Posterior vena cava (tissue), 2 donors: ENCODE results near the gene FHAD1. TPM values are rescaled to one million over a fixed set of nuclear protein-coding genes. Genes with fewer than 3 reads are reported as not detected.
"Not testable (repeated sequence)": the region's sequence is repeated elsewhere in the genome, so short reads cannot be mapped to it uniquely, and the experiment has no call there.

Experiments used
- DNase-seq: peaks from one replicate; pipeline ENCODE4 v3.0.0-alpha.2; 2020; ENCODE audit warnings: low spot score
- intact Hi-C, 2 donors: fragments of 100-400 bp; cut with DNase I; formaldehyde crosslinking; loops; one replicate each; pipeline versions ENCODE4 v1.14.1 to v1.14.2; 2022 to 2023
- total RNA-seq, 2 donors: library from RNA; stranded (reverse); fragmentation: NEBNext Ultra II Directional; extraction: Animal tissue kit (Norgen Biotek cat#: 25700); gene quantifications; one replicate each; pipeline ENCODE4 v1.2.1, GENCODE V29; 2021
- donor health status: DM: yes; HTN: yes; CAD: no.
- donor health status: DM: yes; HTN: yes; CAD: no.

Gene FHAD1
- total RNA-seq, 2 donors from 2014 or later = 0.43 TPM; not detected in 1

DNA sequence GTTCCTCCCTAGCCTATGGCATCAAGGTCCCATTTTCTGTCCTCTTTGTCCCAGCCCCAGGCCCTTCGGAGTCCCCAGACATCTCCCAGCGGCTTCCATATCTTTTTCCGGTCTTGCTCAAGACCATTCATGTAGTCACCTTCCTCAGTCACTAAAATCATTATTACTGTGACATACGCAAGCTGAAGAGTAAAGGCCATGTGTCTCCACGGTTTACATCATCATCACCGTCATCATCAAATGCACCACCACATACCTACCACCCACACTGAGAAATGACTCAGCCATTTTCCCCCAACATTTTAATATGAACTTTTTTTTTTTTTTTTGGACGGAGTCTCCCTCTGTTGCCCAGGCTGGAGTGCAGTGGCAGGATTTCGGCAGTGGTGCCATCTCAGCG, 43.4 kb downstream of the FHAD1 start:
- no peak for DNase-seq
- intact Hi-C loops = no loop called here

DNA sequence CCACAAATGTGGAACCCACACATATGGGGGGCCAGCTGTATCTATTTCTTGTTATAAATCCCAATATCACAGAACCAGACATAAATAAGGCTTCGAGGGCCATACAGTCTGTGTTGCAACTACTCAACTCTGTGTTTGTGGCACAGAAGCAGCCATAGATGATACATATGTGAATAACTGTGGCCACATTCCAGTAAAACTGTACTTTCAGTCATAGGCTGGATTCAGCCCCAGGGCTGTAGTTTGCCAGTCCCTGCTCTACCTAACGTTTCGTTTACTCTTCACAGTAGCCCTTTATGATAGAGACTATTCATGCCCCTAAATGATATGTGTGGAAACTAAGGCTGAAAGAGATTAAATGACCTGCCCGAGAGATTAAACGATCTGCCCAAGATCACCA, 48.7 kb downstream of the FHAD1 start:
- intact Hi-C loops = no loop called here
- DNase-seq = no peak

DNA sequence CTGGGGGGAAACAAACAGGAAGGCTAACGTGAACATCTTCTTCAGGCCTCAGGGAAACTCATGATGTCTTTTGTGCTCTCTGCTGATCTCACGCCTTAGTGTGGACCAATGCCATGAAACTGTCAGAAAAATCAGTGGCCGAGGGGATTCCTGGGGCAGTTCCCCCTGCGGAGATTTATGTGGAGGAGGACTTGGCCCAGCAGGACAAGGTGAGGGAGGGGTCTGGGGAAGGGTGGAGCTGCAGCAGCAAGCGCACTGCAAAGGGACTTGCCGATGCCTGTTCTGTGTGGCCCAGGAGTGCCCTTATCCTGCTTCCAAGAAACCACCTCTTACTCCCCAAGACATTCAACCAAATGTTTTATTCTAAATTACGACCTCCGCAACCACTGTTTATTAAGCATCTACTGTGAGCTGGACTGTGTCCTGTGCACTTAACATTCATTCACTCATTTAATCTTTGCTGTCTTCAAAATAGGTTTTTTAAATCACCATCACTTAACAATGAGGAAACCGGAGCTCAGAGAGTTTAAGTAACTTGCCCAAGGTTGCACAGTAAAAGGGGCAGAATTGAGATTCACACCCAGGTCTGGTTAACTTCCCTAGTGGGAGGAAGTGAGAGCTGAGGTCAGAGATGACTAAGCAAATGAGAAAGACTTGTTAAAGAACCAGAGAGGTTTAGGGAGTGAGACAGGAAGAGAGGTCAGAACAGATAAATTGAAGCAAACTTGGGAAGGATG, 49.7 kb downstream of the FHAD1 start:
- intact Hi-C loops = no loop called here
- DNase-seq = no peak

DNA sequence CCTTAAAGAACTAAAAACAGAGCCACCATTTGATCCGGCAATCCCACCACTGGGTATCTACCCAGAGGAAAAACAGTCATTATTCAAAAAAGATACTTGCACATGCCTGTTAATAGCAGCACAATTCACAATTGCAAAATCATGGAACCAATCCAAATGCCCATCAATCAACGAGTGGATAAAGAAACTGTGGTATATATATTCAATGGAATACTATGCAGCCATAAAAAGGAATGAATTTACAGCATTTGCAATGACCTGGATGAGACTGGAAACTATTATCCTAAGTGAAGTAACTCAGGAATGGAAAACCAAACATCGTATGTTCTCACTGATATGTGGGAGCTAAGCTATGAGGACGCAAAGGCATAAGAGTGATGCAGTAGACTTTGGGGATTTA, 51.0 kb downstream of the FHAD1 start:
- intact Hi-C loops, DNase-seq: not testable (repeated sequence)

DNA sequence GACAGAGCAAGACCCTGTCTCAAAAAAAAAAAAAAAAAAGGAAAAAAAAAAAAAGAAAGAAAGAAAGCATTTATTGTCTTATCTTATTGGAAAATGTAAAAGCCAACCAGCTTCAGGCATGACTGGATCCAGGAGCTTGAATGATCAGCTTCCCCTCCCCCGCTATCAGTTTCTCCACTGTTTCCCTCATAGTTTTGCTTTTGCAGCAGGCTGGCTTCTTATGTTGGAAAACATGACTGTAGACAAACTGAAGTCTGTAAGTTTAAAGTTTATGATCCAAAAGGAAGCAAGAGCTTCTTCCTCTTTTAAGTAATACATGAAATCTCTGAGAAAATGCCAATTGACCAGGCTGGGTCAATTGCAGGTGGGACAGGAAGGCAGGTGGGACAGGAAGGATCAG, 52.2 kb downstream of the FHAD1 start:
- no peak for DNase-seq
- intact Hi-C loops = no loop called here

DNA sequence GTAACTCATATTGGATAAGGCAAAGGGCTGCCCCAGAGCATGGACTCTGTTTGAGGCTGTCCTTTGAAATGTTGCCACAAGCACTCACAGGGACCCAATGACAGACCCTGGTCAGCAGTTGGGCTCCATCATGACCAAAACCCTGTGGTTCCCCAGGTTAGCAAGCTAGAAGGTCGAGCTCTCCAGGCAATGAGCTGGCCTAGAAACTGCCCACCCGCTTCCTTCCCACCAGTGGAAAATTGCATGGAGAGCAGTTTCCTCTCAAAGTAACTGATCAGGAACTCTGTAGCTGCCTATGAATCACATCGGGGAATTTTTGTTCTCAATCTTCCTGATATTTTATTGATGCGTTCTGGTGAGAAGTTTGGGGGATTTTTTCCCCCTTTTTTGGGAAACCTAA, 52.8 kb downstream of the FHAD1 start:
- DNase-seq = no peak
- intact Hi-C loops = no loop called here

DNA sequence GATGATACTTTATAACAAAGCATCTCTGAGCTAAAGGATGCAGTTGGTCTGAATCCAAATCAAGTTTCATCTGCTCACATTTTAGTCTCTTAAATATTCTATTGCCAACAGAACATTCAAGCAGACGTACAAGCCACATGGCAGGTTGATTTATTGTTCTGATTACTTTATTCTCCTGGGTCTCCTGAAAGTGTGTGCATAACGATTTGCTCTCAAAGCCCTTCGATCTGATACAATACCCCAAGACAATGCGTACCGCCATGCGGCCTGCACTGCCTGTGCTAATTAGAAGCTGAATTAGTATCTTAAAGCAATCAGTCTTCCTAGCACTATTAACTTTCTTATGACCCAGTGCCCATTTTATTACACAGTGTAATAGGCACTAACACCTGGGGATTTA, 56.9 kb downstream of the FHAD1 start:
- intact Hi-C loops = no loop called here
- DNase-seq = no peak

DNA sequence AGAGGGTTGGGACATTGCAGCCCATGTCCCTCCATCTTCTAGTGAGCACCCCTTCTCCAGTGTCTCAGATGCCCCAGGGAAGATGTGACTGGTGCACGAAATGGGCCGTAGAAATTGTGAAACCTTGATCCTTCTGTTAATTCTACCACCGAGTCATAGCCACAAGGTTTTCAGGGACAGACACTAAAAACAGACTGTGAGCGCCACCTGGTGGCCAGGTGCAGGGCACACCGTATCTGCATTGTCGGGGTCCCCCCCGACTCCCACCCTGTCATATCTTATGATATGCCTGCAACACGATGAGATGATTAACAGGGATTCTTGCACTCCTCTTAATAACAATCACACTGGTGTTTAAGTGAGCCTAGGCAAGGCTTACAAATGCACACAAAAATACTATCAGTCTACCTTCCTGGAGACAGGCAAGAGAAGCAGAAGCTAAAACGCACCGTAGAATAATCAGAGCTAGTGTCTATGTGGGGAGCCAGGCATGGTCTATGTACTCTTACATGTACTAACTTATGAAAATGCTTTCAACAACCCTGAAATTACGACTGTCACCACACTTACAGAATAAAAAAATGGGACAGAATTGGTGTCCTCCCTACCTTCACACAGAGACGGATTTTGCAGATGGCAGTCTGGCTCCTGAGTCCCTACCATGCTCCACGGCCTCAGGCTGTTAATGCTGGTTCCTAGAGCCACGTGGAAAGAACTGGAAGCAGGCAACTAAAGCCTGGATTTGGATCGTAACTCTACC, 57.9 kb downstream of the FHAD1 start:
- intact Hi-C loops = loop anchor here in 1 of 2 donors (1.0 kb wide), 1 partner anchor 178 kb away; no protein-coding TSS in a partner anchor

DNA sequence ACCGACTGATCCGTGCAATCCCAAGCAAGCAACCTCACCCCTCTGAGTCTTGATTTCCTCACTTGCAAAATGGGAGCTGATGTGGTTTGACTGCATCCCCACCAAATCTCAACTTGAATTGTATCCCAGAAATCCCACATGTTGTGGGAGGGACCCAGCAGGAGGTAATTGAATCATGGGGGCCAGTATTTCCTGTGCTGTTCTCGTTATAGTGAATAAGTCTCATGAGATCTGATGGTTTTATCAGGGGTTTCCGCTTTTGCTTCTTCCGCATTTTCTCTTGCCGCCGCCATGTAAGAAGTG, 58.4 kb downstream of the FHAD1 start:
- intact Hi-C loops = loop anchor here in 1 of 2 donors (1.0 kb wide), 1 partner anchor 178 kb away; no protein-coding TSS in a partner anchor

More for the DNA sequence above, 57.9 kb downstream of the FHAD1 start:
- peak; percentile 86 for DNase-seq

DNA sequence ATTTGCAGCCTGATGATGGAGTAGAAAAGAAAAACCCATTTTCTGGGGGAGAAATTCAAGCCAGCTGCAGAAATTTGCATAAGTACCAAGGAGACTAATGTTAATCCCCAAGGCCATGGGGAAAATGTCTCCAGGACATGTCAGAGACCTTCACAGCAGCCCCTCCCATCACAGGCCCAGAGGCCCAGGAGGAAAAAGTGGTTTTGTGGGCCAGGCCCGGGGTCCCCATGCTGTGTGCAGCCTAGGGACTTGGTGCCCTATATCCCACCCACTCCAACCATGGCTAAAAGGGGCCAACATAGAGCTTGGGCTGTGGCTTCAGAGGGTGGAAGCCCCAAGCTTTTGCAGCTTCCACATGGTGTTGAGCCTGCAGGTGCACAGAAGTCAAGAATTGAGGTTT, 59.3 kb downstream of the FHAD1 start:
- intact Hi-C loops, DNase-seq: not testable (repeated sequence)

More for the DNA sequence above, 58.4 kb downstream of the FHAD1 start:
- no peak for DNase-seq

DNA sequence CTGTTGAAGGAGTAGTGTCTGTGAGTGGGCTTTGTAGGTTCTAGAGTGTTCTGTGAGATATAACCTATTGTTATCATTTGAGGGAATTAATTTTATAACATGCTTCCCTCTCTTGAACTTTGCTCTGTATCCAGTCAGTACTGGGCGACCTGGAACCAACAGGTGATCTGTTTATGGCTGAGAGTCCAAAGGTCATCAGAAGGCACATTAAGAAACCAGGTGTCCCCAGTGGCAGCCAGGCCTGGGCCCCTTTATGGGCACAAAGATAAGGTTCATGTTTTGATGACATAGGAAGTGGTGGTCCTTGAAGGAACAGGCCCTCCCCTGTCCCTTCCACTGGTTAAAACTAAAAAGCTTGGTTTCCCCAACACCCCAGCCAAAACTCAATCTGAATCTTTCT, 61.1 kb downstream of the FHAD1 start:
- peak; percentile 48 for DNase-seq
- intact Hi-C loops = no loop called here

DNA sequence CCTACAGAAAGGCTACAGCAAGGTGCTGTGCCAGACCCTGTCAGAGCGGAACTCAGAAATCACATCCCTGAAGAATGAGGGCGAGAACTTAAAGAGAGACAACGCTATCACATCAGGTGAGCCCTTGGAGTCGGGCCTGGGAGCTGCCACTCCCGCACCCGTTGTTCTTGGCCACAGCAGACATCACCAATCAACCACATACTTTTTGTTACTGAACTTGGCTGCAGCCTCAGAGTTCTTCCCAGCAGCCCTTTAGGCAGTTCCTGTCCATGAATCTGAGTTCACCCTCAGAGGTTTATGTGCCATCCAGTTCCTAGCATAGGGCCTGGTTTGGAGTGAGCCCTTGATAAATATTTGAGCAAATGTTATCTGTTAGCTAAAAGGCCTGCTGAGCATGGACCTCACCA, 61.6 kb downstream of the FHAD1 start:
- intact Hi-C loops = no loop called here
- DNase-seq = peak; percentile 43

DNA sequence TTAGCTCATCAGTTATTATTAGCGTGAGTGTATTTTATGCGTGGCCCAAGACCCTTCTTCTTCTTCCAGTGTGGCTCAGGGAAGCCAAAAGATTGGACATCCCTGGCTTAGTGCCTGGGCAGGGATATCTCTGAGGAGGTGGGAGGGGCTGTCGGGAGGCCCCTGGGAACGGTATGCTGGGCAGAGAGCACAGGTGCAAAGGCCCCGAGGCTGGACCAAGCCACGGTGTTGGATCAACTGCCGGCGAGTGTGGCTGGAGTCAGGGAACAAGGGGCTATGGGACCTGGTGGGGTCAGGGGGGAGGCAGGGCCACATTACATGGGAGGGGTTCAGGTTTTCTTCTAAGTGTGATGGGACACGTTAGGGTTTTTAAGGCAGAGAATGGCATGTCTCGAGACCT, 62.7 kb downstream of the FHAD1 start:
- DNase-seq = peak; percentile 49
- intact Hi-C loops = no loop called here

DNA sequence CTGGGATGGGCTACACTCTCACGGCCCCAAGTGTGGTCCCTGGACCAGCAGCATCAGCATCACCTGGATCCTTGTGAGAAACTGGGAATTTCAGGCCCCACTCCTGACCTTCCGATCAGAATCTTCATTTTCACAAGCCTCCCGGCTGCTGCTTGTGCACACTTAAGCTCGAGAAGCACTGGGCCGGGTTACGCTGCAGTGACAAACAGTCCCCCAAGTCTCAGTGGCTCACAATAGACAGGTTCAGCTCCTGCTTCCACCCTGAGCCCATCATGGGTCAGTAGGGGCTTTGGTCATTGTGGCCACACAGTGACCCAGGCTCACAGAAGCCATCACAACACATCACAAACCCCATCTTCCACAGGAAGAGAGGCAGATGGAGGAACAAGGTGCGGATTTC, 63.5 kb downstream of the FHAD1 start:
- intact Hi-C loops = no loop called here
- DNase-seq = no peak

DNA sequence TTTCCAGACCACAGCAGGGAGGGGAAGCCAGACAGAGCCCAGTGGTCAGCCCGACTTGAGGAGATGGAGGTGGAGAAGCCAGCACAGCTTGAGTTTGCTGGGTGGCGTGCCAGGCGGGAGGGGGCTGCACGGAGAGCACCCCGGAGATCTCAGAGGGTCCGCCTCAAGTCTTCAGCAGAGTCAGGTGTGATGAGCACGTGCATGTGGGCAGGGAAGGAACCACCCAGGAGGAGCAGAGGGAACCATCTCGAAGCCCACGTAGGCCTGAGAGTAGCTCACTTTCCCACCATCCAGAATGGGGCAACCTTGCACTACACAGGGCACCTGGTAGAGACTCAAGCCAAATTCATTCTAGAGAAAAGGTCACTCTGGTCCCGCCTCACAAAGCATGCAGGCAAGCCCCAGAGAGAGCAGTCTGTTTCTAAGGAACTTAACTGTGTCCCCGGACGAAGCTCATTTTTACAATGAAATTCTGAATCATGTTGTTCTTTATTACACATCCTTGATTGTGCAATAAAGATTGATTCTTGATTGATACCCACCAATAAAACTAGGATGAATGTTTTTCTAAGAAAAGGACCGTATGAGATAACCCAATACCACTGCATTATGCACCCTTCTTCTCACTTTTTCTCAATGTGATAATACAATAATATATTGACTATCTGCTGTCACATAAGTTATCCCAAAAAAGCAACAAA, 64.2 kb downstream of the FHAD1 start:
- intact Hi-C loops = no loop called here
- peak; percentile 50 for DNase-seq

DNA sequence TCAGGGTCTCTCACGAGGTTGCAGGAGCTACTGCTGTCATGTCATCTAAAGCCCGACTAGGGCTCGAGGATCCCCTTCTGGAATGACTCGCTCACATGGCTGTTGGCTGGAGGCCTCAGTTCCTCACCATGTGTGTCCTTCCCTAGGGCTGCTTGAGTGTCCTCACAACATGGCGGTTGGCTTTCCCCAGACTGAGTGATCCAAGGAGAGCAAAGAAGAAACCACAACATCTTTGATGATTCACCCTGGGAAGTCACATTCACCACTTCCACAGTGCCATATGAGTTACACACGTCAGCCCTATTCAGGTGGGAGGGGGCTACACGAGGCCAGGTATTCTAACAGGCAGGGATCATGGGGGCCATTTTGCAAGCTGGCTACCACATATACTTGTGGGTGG, 64.9 kb downstream of the FHAD1 start:
- no peak for DNase-seq
- intact Hi-C loops = no loop called here

DNA sequence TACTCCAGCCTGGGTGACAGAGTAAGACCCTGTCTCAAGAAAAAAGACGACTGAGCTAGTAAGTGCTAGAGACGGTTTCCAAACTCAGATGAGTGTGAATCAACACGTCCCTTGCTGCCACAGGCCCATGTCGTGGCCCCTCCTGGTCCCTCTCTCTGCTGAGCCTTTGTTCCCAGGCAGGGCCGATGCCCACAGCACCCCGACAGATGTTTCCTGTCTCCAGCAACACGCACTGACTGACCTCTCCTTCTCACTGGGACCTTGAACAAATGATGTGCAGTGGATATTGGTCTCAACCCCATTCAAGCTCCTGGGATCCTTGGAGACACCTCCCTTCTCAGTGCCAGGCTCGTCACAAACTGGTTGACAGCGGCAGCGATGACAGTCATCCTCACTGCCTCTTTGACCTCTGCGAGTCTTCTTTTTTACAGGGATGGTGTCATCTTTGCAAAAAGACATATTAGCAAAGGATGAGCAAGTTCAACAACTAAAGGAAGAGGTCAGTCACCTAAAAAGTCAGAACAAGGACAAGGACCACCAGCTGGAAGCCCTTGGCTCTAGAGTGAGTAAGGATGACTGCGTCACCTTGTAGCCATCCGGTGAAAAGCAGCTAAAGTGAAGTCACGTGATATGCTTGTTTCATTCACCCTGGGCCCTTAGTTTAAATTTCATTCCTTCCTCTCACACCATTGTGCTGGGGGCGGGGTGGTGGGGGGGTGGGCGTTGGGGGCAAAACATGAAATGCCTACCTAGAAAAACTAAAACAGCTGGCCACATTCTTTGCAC, 65.8 kb downstream of the FHAD1 start:
- DNase-seq = no peak
- intact Hi-C loops = no loop called here

DNA sequence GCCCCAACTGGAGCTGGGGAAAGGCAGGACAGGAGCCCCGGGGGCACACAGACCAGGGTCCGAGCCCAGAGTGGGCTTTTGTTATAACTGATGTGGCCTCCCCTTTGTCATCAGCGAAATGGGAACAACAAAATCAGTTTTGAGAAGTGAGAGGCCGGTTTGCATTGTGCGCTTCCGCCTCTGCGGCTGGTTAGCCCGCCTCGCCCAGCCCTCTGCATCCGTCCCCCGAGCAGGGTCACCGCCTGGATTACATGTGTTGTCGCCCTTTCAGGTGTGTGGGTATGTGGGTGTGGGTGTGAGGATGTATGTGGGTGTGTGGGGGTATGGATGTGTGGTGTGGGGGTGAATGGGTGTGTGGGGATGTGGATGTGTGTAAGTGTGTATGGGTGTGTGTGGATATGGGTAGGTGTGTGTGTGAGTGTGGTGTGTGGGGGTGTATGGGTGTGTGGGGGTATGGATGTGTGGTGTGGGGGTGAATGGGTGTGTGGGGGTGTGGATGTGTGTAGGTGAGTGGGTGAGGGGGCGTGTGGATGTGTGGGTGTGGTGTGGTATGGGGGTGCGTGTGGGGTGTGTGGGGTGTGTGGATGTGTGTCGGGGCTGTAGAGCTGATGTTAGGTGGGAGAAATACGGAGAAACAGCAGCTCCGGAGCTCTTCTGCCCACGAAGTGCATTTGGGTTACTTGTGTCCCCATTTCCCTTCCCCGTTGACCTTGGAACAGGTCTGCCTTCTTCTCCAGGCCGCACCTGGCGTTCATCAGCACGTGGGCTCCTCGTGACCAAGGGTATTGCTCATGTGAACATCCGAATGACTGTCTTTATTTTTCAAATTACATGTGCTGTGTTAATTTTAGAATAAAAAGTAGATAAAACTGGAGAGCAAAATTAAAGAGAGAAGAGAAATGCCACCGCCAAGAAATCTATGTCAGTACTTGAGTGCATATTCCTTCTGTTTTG, 67.6 kb downstream of the FHAD1 start:
- DNase-seq = no peak
- intact Hi-C loops = no loop called here
